ENCODE measurements around the gene FRMD1. TPM values are rescaled to one million over a fixed set of nuclear protein-coding genes. Genes with fewer than 3 reads are reported as not detected.

Gene FRMD1
- under 0.01 TPM in 1 of 2 replicates, not detected in the other for total RNA-seq

DNA sequence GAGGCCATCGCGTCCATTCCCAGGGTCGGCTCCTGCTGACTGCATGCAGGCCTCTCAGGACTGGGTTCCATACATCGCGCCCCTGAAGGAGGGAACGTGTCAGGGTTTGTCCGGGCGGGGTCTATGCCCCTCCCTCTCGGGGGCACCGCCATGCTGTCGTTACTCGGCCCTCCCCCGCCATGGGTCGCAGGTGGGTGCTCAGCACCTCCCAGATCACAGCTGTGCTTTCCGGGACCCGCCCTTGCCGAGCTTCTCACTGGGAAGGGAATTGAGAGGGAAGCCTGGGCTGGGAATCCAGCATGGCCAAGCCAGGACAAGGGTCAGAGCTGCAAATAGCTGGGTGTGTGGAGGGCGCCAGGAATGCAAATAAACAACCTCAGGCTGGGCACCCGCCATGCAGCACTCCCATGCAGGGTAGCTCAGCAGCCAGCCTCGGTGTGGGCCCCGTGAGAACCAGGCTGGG is at the start of gene FRMD1:
Gene FRMD1 (minus strand): TSS at position 270 of the 463 bp plus-strand sequence. CDS start 118 bp downstream, at position 152.

Other genes with a start within 250 kb of the FRMD1 start
- not detected in 2 replicates for gene KIF25, start 81.5 kb downstream of the FRMD1 start, total RNA-seq
- gene DACT2, start 240.6 kb upstream of the FRMD1 start, total RNA-seq = not detected in 2 replicates